ENCODE data around the gene PBX1. TPM values are rescaled to one million over a fixed set of nuclear protein-coding genes. Genes with fewer than 3 reads are reported as not detected.
"Not testable (repeated sequence)": the region's sequence is repeated elsewhere in the genome, so short reads cannot be mapped to it uniquely, and the experiment has no call there.

Gene PBX1
- total RNA-seq, 1 experiment from 2014 or later = 11.1 TPM

- DNase-seq (ENCODE audit: low spot score) = no peak
These were observed 81.8 kb downstream of the PBX1 start for GRCh38 chr1:164640686-164641352.

- DNase-seq (ENCODE audit: low spot score) = no peak
These were observed 82.4 kb downstream of the PBX1 start for GRCh38 chr1:164641353-164641730.

- no peak for DNase-seq (ENCODE audit: low spot score)
These were observed 84.0 kb downstream of the PBX1 start for GRCh38 chr1:164643018-164643417.

- no peak for DNase-seq (ENCODE audit: low spot score)
These were observed 85.3 kb downstream of the PBX1 start for GRCh38 chr1:164644268-164644667.

- no peak for DNase-seq (ENCODE audit: low spot score)
These were observed 86.0 kb downstream of the PBX1 start for GRCh38 chr1:164644774-164645644.

GRCh38 chr1:164645921-164646320 lies 86.9 kb downstream of the PBX1 start:
- no peak for DNase-seq (ENCODE audit: low spot score)

- DNase-seq (ENCODE audit: low spot score) = no peak
These were observed 88.2 kb downstream of the PBX1 start for GRCh38 chr1:164647211-164647610.

- no peak for DNase-seq (ENCODE audit: low spot score)
These were observed 89.7 kb downstream of the PBX1 start for GRCh38 chr1:164648636-164649035.

GRCh38 chr1:164649146-164649545 lies 90.2 kb downstream of the PBX1 start:
- DNase-seq (ENCODE audit: low spot score) = no peak

GRCh38 chr1:164650531-164650930 lies 91.5 kb downstream of the PBX1 start:
- DNase-seq (ENCODE audit: low spot score) = no peak

GRCh38 chr1:164651351-164651951 lies 92.5 kb downstream of the PBX1 start:
- peak; percentile 84 for DNase-seq (ENCODE audit: low spot score)

- not testable (repeated sequence) for DNase-seq (ENCODE audit: low spot score)
These were observed 94.0 kb downstream of the PBX1 start for GRCh38 chr1:164652969-164653368.

- no peak for DNase-seq (ENCODE audit: low spot score)
These were observed 94.7 kb downstream of the PBX1 start for GRCh38 chr1:164653705-164654104.

GRCh38 chr1:164654200-164654599 lies 95.2 kb downstream of the PBX1 start:
- DNase-seq (ENCODE audit: low spot score) = no peak

- DNase-seq (ENCODE audit: low spot score) = no peak
These were observed 99.9 kb downstream of the PBX1 start for GRCh38 chr1:164658864-164659263.

GRCh38 chr1:164659621-164660411 lies 100.8 kb downstream of the PBX1 start:
- DNase-seq (ENCODE audit: low spot score) = peak; percentile 94

- DNase-seq (ENCODE audit: low spot score) = no peak
These were observed 101.4 kb downstream of the PBX1 start for GRCh38 chr1:164660412-164660772.

- no peak for DNase-seq (ENCODE audit: low spot score)
These were observed 101.8 kb downstream of the PBX1 start for GRCh38 chr1:164660775-164661174.

GRCh38 chr1:164662462-164662861 lies 103.5 kb downstream of the PBX1 start:
- no peak for DNase-seq (ENCODE audit: low spot score)

GRCh38 chr1:164662955-164663354 lies 104.0 kb downstream of the PBX1 start:
- DNase-seq (ENCODE audit: low spot score) = no peak

GRCh38 chr1:164664127-164664526 lies 105.1 kb downstream of the PBX1 start:
- DNase-seq (ENCODE audit: low spot score) = no peak

GRCh38 chr1:164667001-164667400 lies 108.0 kb downstream of the PBX1 start:
- DNase-seq (ENCODE audit: low spot score) = no peak

All from HT-29 (cell line).